H9 (cell line): ENCODE data around the gene RBMS3. TPM values are rescaled to one million over a fixed set of nuclear protein-coding genes. Genes with fewer than 3 reads are reported as not detected.

ENCODE experiments used
- DNase-seq: peaks from one replicate; pipeline ENCODE4 v3.0.0-alpha.2; 2017
- H2AFZ ChIP-seq: one replicate; pipeline ENCODE4 v1.6.1; 2013; ENCODE audit warnings: mild to moderate bottlenecking, low read length, control low read depth, moderate library complexity
- H2AK5ac ChIP-seq: 2 replicates; pipeline ENCODE4 v1.6.1; 2013; ENCODE audit warnings: low read length, control low read depth, mixed read lengths; ENCODE audit not compliant: insufficient read length
- H2BK120ac ChIP-seq: one replicate; pipeline ENCODE4 v1.6.1; 2013; ENCODE audit warnings: low read depth, mild to moderate bottlenecking, low read length, control low read depth, inconsistent platforms; ENCODE audit not compliant: poor library complexity, severe bottlenecking
- H2BK12ac ChIP-seq: 2 replicates; pipeline ENCODE4 v1.6.1; 2013; ENCODE audit warnings: low read length, control low read depth, mixed read lengths, low read depth; ENCODE audit not compliant: insufficient read length
- H2BK15ac ChIP-seq: 2 replicates; pipeline ENCODE4 v1.6.1; 2013; ENCODE audit warnings: low read depth, low read length, control low read depth
- H2BK20ac ChIP-seq: one replicate; pipeline ENCODE4 v1.6.1; 2013; ENCODE audit warnings: low read depth, mild to moderate bottlenecking, low read length, control low read depth, inconsistent platforms; ENCODE audit not compliant: poor library complexity, severe bottlenecking
- H2BK5ac ChIP-seq: 2 replicates; pipeline ENCODE4 v1.6.1; 2013; ENCODE audit warnings: low read length, control low read depth, mixed read lengths; ENCODE audit not compliant: insufficient read length
- H3K14ac ChIP-seq: 2 replicates; pipeline ENCODE4 v1.6.1; 2013; ENCODE audit warnings: low read length, control low read depth; ENCODE audit not compliant: insufficient read depth
- H3K18ac ChIP-seq: 2 replicates; pipeline ENCODE4 v1.6.1; 2013; ENCODE audit warnings: low read depth, mild to moderate bottlenecking, mixed read lengths, low read length, control low read depth; ENCODE audit not compliant: insufficient read length
- H3K23ac ChIP-seq: 2 replicates; pipeline ENCODE4 v1.6.1; 2013; ENCODE audit warnings: low read length, control low read depth, mixed read lengths, low read depth; ENCODE audit not compliant: insufficient read length
- H3K23me2 ChIP-seq: 2 replicates; pipeline ENCODE4 v1.6.1; 2013; ENCODE audit warnings: low read depth, mild to moderate bottlenecking, mixed read lengths, low read length, control low read depth; ENCODE audit not compliant: insufficient read length, poor library complexity, severe bottlenecking
- H3K27ac ChIP-seq: 2 replicates; pipeline ENCODE4 v1.5.1; 2013; ENCODE audit warnings: low read length, control low read depth, mixed read lengths, low read depth; ENCODE audit not compliant: insufficient read length
- H3K27me3 ChIP-seq: 2 replicates; pipeline ENCODE4 v1.6.1; 2013; ENCODE audit warnings: low read length, control low read depth, inconsistent platforms; ENCODE audit not compliant: insufficient read depth
- H3K4ac ChIP-seq: 2 replicates; pipeline ENCODE4 v1.6.1; 2013; ENCODE audit warnings: low read depth, mild to moderate bottlenecking, control low read depth, inconsistent platforms, low read length, moderate library complexity
- H3K4me1 ChIP-seq: 2 replicates; pipeline ENCODE4 v1.6.1; 2013; ENCODE audit warnings: low read length, control low read depth, inconsistent platforms; ENCODE audit not compliant: insufficient read depth
- H3K4me2 ChIP-seq: 2 replicates; pipeline ENCODE4 v1.6.1; 2013; ENCODE audit warnings: low read length, control low read depth, mixed read lengths; ENCODE audit not compliant: insufficient read length, insufficient read depth
- H3K56ac ChIP-seq: 2 replicates; pipeline ENCODE4 v1.6.1; 2013; ENCODE audit warnings: low read depth, mild to moderate bottlenecking, mixed read lengths, low read length, control low read depth; ENCODE audit not compliant: insufficient read length
- H3K79me1 ChIP-seq: 2 replicates; pipeline ENCODE4 v1.6.1; 2013; ENCODE audit warnings: low read depth, mild to moderate bottlenecking, moderate library complexity, low read length, control low read depth, inconsistent platforms; ENCODE audit not compliant: insufficient read depth, poor library complexity, severe bottlenecking
- H3K79me2 ChIP-seq: 2 replicates; pipeline ENCODE4 v1.6.1; 2013; ENCODE audit warnings: low read length, control low read depth, inconsistent platforms; ENCODE audit not compliant: insufficient read depth
- H3K9ac ChIP-seq: 2 replicates; pipeline ENCODE4 v1.6.1; 2013; ENCODE audit warnings: low read length, control low read depth, mixed read lengths; ENCODE audit not compliant: insufficient read length; ENCODE audit errors: extremely low read depth
- H3K9me3 ChIP-seq: one replicate; pipeline ENCODE4 v1.6.1; 2013; ENCODE audit warnings: low read depth, low read length, inconsistent platforms; ENCODE audit not compliant: control insufficient read depth
- H3T11ph ChIP-seq: one replicate; pipeline ENCODE4 v1.6.1; 2013; ENCODE audit warnings: mild to moderate bottlenecking, low read length, control low read depth, inconsistent platforms
- H4K20me1 ChIP-seq: one replicate; pipeline ENCODE4 v1.6.1; 2013; ENCODE audit not compliant: control insufficient read depth, insufficient read length, insufficient read depth
- H4K5ac ChIP-seq: 2 replicates; pipeline ENCODE4 v1.6.1; 2013; ENCODE audit warnings: low read depth, mild to moderate bottlenecking, mixed read lengths, low read length, control low read depth; ENCODE audit not compliant: insufficient read length
- H4K8ac ChIP-seq: replicated peaks from 2 replicates; pipeline ENCODE4 v1.6.1; 2013; ENCODE audit warnings: low read length, control low read depth, mixed read lengths, low read depth; ENCODE audit not compliant: insufficient read length
- H4K91ac ChIP-seq: 2 replicates; pipeline ENCODE4 v1.6.1; 2013; ENCODE audit warnings: low read depth, mild to moderate bottlenecking, moderate library complexity, mixed read lengths, low read length, control low read depth; ENCODE audit not compliant: insufficient read length
- H3K27ac Mint-ChIP-seq, 3 experiments: 2 replicates in 2 of 3; 3 replicates in 1 of 3; pipeline ENCODE4 v1.8.0; 2020 to 2021; ENCODE audit warnings: mixed read lengths in 3 of 3, mild to moderate bottlenecking in 1 of 3, moderate library complexity in 1 of 3
- H3K27me3 Mint-ChIP-seq: 2 replicates; pipeline ENCODE4 v1.8.0; 2021; ENCODE audit warnings: low read depth, mild to moderate bottlenecking, moderate library complexity, mixed read lengths
- H3K36me3 Mint-ChIP-seq, 3 experiments: 2 replicates in 2 of 3; 3 replicates in 1 of 3; pipeline ENCODE4 v1.8.0; 2020 to 2021; ENCODE audit warnings: low read depth in 3 of 3, mixed read lengths in 3 of 3; ENCODE audit not compliant: insufficient read depth in 1 of 3
- H3K4me1 Mint-ChIP-seq, 2 experiments: 2 replicates each; pipeline ENCODE4 v1.8.0; 2020; ENCODE audit warnings: mixed read lengths in 2 of 2
- H3K4me3 Mint-ChIP-seq, 2 experiments: 2 replicates in 1 of 2; 3 replicates in 1 of 2; pipeline ENCODE4 v1.8.0; 2020 to 2021; ENCODE audit warnings: mild to moderate bottlenecking in 2 of 2, mixed read lengths in 2 of 2, moderate library complexity in 1 of 2
- H3K9me3 Mint-ChIP-seq, 2 experiments: 2 replicates in 1 of 2; 3 replicates in 1 of 2; pipeline ENCODE4 v1.8.0; 2020; ENCODE audit warnings: mild to moderate bottlenecking in 2 of 2, mixed read lengths in 2 of 2, moderate library complexity in 1 of 2
- WGBS: extraction: QIAGEN DNeasy Blood & Tissue Kit; methylation state at CpG from one replicate; pipeline ENCODE4 v1.1.7; 2013; ENCODE audit warnings: missing lambda C conversion rate, low lambda C conversion rate, mixed read lengths; ENCODE audit not compliant: insufficient read length; ENCODE audit errors: extremely low coverage; 5-methylcytosine and 5-hydroxymethylcytosine counted together
- total RNA-seq: library from RNA; stranded (reverse); gene quantifications from 2 replicates; pipeline ENCODE4 v1.2.1, GENCODE V29; 2021
- TF ChIP-seq, protein P1 (sequence below): fragments of 200-600 bp; sonication (generic); conservative IDR thresholded peaks from 3 replicates; pipeline ENCODE4 v1.8.0; 2021; ENCODE audit warnings: antibody characterized with exemption, mild to moderate bottlenecking

Gene RBMS3
- total RNA-seq, 1 experiment from 2014 or later, result 8.1 TPM

DNA sequence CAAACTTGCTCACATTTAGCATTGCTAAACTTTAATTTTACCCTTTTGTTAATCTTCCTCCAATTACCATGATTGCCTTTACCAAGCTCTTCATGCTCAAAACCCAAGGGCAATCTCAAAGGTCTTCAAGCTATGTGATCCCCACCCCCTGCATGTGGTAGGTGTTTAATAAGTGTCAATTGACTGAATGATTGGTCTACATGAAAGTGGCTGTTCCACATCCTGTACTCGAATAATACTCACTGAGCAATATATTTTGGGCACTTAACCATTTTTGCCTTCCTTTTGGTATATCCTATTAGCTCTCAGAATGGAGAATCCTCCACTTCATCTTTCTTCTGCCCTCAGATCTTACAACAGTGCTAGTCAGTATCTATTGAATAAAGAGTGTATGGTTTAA lies 17.1 kb downstream of the RBMS3 start:
- no peaks in the 10 kb centered on the region for H3K9me3 Mint-ChIP-seq
- H2BK15ac ChIP-seq, result no peak overlapping the region
- TF ChIP-seq, protein P1, sequence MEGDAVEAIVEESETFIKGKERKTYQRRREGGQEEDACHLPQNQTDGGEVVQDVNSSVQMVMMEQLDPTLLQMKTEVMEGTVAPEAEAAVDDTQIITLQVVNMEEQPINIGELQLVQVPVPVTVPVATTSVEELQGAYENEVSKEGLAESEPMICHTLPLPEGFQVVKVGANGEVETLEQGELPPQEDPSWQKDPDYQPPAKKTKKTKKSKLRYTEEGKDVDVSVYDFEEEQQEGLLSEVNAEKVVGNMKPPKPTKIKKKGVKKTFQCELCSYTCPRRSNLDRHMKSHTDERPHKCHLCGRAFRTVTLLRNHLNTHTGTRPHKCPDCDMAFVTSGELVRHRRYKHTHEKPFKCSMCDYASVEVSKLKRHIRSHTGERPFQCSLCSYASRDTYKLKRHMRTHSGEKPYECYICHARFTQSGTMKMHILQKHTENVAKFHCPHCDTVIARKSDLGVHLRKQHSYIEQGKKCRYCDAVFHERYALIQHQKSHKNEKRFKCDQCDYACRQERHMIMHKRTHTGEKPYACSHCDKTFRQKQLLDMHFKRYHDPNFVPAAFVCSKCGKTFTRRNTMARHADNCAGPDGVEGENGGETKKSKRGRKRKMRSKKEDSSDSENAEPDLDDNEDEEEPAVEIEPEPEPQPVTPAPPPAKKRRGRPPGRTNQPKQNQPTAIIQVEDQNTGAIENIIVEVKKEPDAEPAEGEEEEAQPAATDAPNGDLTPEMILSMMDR, result no peak
- H4K20me1 ChIP-seq, result no peaks in the 10 kb centered on the region
- H2BK120ac ChIP-seq, result no peak overlapping the region
- no peak overlapping the region for H2BK12ac ChIP-seq
- H3T11ph ChIP-seq, result no peak overlapping the region
- no peak overlapping the region for H3K4me2 ChIP-seq
- H3K9me3 ChIP-seq, result no peaks in the 10 kb centered on the region
- H3K56ac ChIP-seq, result no peak overlapping the region
- no peak overlapping the region for H4K5ac ChIP-seq
- no peak overlapping the region for H3K9ac ChIP-seq
- H3K4ac ChIP-seq, result no peak overlapping the region
- no peak overlapping the region for H2AK5ac ChIP-seq
- H3K4me1 Mint-ChIP-seq, result peaks cover 32 to 44% of the 10 kb centered on the region in 2 experiments
- H2BK5ac ChIP-seq, result no peak overlapping the region
- H2BK20ac ChIP-seq, result no peak overlapping the region
- H4K91ac ChIP-seq, result no peak overlapping the region
- no peak overlapping the region for H2AFZ ChIP-seq
- DNase-seq, result no peak
- H3K18ac ChIP-seq, result no peak overlapping the region
- no peak overlapping the region for H4K8ac ChIP-seq
- no peak overlapping the region for H3K23ac ChIP-seq
- H3K4me3 Mint-ChIP-seq, result no peak overlapping the region
- H3K79me1 ChIP-seq, result no peaks in the 10 kb centered on the region
- WGBS, result no CpG with 5 or more reads among the region's 1 CpG
- no peak overlapping the region for H3K27ac Mint-ChIP-seq
- no peaks in the 10 kb centered on the region; the same call in 1 of the 2 replicates for H3K4me1 ChIP-seq
- no peaks in the 10 kb centered on the region for H3K23me2 ChIP-seq
- H3K27me3 ChIP-seq, result no peaks in the 10 kb centered on the region; the same call in 1 of the 2 replicates
- H3K27me3 Mint-ChIP-seq, result no peaks in the 10 kb centered on the region
- H3K79me2 ChIP-seq, result no peaks in the 10 kb centered on the region
- no peak overlapping the region for H3K14ac ChIP-seq
- peaks cover 0 to under 1% (median 0%) of the 10 kb centered on the region in 3 experiments; a peak in 1 of 7 replicates for H3K36me3 Mint-ChIP-seq
- no peak overlapping the region for H3K27ac ChIP-seq
